HCEC 1CT (cell line): ENCODE measurements around the gene AASS.
A peak's percentile ranks its signal among the peaks of the same experiment; 100 is the strongest.

Experiments used
- DNase-seq: peaks from one replicate; pipeline ENCODE4 v3.0.0-alpha.2; 2017

The AASS gene

DNA sequence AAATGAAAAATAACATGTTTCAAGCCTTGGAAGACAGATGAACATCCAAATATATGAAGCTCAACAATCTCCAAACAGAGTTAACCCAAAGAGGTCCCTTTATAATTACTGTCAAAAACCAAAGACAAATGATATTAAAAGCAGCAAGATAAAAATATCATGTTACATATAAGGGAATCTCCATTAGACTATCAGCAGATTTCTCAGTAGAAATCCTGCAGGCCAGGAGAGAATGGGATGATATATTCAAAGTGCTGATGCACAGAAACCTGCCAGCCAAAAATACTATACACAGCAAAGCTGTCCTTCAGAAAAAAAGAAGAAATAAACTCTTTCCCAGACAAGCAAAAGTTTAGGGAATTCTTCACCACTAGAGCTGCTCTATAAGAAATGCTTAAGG is 41.0 kb downstream of the AASS start:
- DNase-seq = no peak

GRCh38 chr7:122100021-122100420 is 44.0 kb downstream of the AASS start:
- no peak for DNase-seq

- no peak for DNase-seq
Observed at GRCh38 chr7:122095642-122096041, 48.4 kb downstream of the AASS start.

DNA sequence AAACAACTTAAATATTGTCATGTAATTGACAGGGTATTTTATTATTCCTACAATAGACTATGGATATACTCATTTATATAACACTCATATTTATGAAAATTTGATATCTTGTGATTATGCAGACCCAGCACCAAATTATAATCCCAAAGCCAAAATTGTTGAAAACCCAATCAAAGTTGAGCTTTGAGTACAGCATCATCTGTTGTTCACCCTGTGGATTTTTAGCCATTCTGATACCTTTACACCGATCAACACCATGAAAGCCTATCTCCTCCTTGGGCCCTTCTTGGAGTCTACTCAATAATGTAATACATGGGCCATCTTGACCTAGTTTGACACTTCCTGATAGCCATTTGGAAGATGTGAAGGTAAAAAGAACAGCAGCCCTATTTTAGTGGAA is 49.5 kb downstream of the AASS start:
- DNase-seq = no peak

DNA sequence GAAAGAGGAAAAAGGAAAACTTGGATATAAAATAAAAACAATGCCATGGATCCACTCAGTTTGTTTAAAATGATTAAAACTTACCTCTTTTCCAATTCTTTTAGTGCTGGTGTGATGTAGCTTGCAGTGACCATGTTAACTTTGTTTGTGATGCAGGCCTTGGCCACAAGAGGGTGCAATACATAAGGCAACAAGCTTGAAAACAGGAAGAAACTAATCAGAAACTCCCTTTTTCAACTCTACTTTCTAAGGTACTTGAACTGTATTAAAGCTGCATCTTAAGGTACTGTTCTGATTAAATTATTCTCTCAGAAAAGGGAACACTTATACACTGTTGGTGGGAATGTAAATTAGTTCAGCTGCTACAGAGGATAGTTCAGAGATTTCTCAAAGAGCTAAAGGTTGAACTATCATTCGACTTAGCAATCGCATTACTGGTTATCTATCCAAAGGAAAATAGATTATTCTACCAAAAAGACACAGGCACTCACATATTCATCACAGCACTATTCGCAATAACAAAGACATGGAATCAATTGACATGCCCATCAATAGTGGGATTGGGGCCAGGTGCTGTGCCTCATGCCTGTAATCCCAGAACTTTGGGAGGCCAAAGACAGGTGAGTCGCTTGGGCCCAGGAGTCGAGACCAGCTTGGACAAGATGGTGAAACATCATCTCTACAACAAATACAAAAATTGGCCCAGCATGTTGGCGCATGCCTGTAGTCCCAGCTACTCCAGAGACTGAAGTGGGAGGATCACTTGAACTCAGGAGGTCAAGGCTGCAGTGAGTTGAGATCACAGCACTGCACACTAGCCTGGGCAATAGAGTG is 50.9 kb downstream of the AASS start:
- peak; percentile 59 for DNase-seq

DNA sequence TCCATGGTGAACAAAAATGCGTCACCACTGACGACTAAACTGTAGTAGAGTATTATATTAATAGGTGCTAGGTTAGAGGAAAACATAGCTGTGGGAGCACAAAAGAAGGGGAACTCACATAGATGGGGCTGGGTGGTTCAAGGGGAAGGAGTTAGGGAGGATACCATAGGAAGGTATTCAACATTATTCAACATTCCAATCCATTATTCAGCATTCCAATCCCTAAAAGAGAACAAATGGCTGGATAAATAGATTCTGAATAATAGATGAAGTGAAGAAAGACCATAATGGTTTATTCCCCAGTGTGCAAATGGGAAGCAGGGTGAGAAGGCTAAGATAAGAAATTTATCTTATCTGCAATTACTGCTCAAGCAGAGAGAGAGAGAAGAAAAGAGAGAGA is 61.4 kb downstream of the AASS start:
- DNase-seq = no peak

GRCh38 chr7:122082160-122082559 is 61.9 kb downstream of the AASS start:
- DNase-seq = no peak

- no peak for DNase-seq
Observed at GRCh38 chr7:122073635-122074034, 70.4 kb downstream of the AASS start.

DNA sequence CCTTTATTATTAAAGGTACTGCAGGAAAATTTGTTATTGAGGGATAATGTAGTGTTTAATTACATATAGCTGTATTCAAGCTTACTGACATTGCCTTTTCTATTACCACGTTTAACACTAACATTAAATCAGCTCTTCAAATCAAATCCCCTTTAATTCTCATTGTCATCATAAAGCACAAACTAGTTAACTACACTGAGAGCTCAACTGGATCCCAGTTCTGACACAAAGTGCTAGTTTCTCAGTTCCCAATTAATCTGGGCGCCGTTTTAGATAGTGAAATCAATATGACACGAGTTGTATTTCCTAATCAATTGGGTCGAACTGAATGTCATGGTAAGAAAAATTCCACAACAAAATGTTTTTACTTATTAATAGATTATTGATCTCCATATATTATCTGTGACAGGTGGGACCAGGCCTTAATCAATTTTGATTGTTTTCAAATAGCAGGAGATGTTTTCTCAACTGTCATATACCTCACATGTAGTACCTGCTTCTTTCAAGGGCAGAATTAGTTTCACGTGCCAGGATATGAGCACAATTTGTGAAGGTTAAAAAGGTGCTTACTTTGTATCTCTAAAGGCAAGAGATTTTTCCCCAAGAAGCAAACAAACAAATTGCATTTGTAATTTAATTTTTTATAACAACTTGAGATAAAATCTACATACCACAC is 71.0 kb downstream of the AASS start:
- DNase-seq = no peak

- DNase-seq = no peak
Observed at GRCh38 chr7:122072272-122072671, 71.8 kb downstream of the AASS start.

DNA sequence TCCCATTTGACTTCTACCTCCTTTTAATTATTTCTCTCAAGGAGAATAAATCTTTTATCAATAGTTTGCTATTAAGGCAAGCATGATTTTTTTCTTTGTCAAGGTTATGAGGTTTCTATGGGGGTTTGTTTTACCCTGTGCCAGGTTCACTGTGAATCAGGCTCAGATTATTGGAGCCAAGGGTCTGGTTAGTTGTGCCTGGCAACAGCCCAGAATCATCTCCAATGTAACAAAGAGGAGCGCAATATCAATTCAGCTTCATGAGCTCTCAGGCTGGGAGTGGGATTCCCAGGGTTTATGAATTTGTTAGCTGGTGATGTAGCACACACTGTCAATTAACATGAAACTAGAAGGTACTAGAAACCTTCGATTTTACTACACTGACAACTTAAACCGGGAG is 73.2 kb downstream of the AASS start:
- no peak for DNase-seq

GRCh38 chr7:122070062-122070461 is 74.0 kb downstream of the AASS start:
- DNase-seq = no peak

- DNase-seq = no peak
Observed at GRCh38 chr7:122068999-122069398, 75.0 kb downstream of the AASS start.

GRCh38 chr7:122068046-122068445 is 76.0 kb downstream of the AASS start:
- no peak for DNase-seq

DNA sequence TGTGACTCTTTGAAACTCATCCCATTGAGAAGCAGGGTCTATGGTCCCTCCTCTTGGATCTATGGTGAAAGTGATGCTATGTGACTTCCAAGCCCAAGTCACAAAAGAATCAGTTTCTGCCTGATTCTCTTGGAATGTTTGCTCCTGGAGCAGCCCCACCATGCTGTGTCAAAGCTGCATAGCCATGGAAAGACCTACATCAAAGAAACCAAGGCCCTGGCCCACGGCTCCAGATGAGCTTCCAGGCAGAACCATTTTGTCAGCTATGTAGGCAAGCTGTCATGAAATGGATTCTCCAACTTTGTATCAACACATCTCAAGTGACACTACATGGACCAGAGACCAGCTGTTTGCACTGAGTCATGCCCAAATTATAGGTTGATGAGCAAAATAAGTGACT is 77.0 kb downstream of the AASS start:
- DNase-seq = no peak

GRCh38 chr7:122064971-122065370 is 79.1 kb downstream of the AASS start:
- no peak for DNase-seq

DNA sequence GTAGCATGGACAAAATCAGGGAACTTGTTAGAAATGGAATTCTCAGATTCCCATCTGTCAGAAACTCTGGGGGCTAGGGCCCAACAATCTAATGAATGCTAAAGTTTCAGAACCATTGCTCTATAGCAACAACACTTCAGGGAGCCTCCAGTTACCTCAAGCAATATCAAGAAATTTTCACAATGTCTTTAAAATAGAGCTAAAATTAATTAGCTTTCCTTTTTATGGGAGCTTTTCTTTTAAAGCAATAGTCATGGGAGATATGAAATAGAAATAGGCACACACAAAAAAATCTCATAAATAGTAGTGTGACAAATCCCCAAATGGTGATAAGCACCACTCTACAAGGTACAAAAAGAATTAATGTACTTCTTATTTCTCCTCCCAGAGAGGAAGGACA is 80.9 kb downstream of the AASS start:
- DNase-seq = no peak

- no peak for DNase-seq
Observed at GRCh38 chr7:122059542-122059941, 84.5 kb downstream of the AASS start.

GRCh38 chr7:122056977-122057376 is 87.1 kb downstream of the AASS start:
- no peak for DNase-seq

- DNase-seq = peak; percentile 2
Observed at GRCh38 chr7:122055073-122055472, 89.0 kb downstream of the AASS start.

DNA sequence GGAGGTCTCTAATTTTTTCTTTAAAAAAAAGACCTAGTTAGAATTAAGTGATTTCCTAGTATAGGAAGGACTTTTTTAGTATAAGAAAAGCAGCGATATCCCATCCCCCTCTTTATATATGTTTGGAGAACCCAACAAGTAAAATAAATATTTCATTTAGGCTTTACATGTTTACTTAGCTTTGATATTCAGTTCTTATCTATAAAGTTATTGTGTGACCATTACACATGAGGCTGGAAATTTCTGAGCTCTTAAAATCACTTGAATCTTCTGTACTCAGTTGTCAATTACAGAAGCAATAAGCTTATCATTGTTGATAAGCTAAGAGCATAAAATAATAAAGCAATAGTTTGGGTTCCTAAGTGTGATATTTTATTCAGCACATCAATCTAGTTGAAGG is 89.7 kb downstream of the AASS start:
- no peak for DNase-seq

DNA sequence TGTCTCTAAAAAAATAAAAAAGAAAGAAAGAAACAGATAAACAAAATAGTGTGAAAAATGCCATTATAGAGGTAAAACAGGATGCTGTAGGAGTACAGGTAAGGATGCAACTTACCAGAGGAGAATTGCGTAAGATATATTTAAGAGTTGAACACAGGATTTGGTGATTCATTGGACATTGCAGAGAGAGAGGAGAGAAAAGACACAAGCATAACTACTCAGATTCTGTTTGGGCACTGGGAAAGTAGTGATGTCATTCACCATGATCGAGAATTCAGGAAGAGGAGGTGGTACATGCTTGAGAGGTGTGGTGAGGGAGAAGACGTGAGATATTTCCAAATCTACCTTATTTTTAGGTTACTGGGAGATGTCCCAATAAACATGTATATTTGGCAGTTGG is 97.6 kb downstream of the AASS start:
- DNase-seq = no peak

DNA sequence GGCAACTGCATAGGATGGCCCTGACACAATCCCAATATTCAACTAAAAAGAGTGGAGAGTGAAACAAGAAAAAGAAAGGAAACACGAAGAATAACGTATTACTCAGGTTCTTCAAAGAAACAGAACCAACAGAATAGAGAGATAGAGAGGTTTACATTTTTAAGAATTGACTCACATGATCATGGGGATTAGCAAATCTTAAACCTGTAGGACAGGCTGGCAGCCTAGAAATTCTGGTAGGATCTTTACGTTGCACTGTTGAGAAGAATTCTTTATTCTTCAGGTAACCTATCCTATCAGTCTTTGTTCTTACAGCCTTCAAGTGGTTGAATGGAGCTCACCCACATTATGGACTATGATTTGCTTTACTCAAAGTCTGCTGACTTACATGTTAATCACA is 103.9 kb downstream of the AASS start:
- DNase-seq = no peak

GRCh38 chr7:122038904-122039303 is 105.1 kb downstream of the AASS start:
- DNase-seq = peak; percentile 11

DNA sequence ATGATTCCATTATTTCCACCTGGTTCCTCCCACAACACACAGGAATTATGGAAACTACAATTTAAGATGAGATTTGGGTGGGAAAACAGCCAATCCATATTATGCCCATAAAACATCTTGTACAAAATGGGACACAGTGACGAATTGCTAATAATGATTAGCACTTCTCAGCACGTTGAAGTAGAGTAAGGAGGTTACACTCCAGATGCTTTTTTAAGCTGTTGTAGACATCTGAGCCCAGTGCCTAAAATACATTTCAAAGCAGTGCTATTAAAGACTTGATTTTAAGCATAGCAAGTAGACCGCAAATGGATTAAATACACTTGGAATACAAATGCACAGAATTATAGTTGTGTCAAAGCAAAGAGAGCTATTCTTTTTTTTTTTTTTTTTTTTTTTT is 105.9 kb downstream of the AASS start:
- no peak for DNase-seq
